Heart right ventricle (tissue), 16 donors: ENCODE results near the gene E2F4. TPM values are rescaled to one million over a fixed set of nuclear protein-coding genes. Genes with fewer than 3 reads are reported as not detected.

ENCODE experiments used
- ATAC-seq, 8 donors: fragments of 200-7000 bp; cut with Tn5 transposase; one replicate each; pipeline ENCODE4 v1.9.1; 2020; ENCODE audit warnings: mild to moderate bottlenecking in 8 of 8, moderate library complexity in 8 of 8, moderate number of reproducible peaks in 1 of 8
- DNase-seq, 2 donors: peaks; one replicate each; pipeline ENCODE4 v3.0.0-alpha.2; 2020
- H3K27ac ChIP-seq, 10 donors: fragments of 200-600 bp; sonication (generic) in 2 of 10; one replicate each; pipeline versions ENCODE4 v1.5.0 to v1.8.0; 2020 to 2022; ENCODE audit warnings: mild to moderate bottlenecking in 3 of 10
- H3K27me3 ChIP-seq, 7 donors: fragments of 200-600 bp; one replicate each; pipeline ENCODE4 v1.8.0; 2021 to 2022; ENCODE audit warnings: mild to moderate bottlenecking in 2 of 7
- H3K36me3 ChIP-seq, 9 donors: fragments of 200-600 bp; sonication (generic) in 1 of 9; one replicate each; pipeline versions ENCODE4 v1.5.0 to v1.8.0; 2020 to 2022; ENCODE audit warnings: mild to moderate bottlenecking in 2 of 9
- H3K4me1 ChIP-seq, 9 donors: fragments of 200-600 bp; sonication (generic) in 1 of 9; one replicate each; pipeline versions ENCODE4 v1.5.0 to v1.8.0; 2020 to 2022; ENCODE audit warnings: mild to moderate bottlenecking in 4 of 9
- H3K4me3 ChIP-seq, 10 donors: fragments of 200-600 bp; sonication (generic) in 2 of 10; one replicate each; pipeline versions ENCODE4 v1.5.0 to v1.8.0; 2020 to 2022; ENCODE audit warnings: mild to moderate bottlenecking in 7 of 10, moderate library complexity in 2 of 10
- H3K9me3 ChIP-seq, 11 donors: fragments of 200-600 bp in 10 of 11; sonication (generic) in 2 of 11; one replicate each; pipeline versions ENCODE4 v1.5.0 to v1.8.0; 2013 to 2022; ENCODE audit warnings: mild to moderate bottlenecking in 2 of 11, control low read depth in 1 of 11, moderate library complexity in 1 of 11
- WGBS, 2 donors: extraction: QIAGEN DNeasy Blood & Tissue Kit; methylation state at CpG; one replicate each; pipeline ENCODE4 v1.1.7; 2013; ENCODE audit warnings: inconsistent platforms in 1 of 2; 5-methylcytosine and 5-hydroxymethylcytosine counted together
- intact Hi-C, 10 donors: fragments of 100-400 bp; cut with DNase I; formaldehyde crosslinking; loops; one replicate each; pipeline versions ENCODE4 v1.11.1 to v1.14.2; 2022
- polyA plus RNA-seq, 2 donors: library from polyadenylated mRNA; stranded (reverse); fragments of 200-250 nt; gene quantifications; one replicate each; pipeline ENCODE4 v1.2.3, GENCODE V29; 2013
- total RNA-seq, 10 donors: library from RNA; stranded (reverse); fragmentation: NEBNext Ultra II Directional in 3 of 10; extraction: Animal tissue kit (Norgen Biotek cat#: 25700) in 3 of 10; gene quantifications; one replicate each; pipeline versions ENCODE4 v1.2.1 to v1.2.4, GENCODE V29; 2021 to 2023
- TF ChIP-seq, protein P1 (sequence below), 9 donors: fragments of 200-600 bp; sonication (generic) in 2 of 9; IDR thresholded peaks; one replicate each; pipeline versions ENCODE4 v1.5.0 to v1.8.0; 2021 to 2022; ENCODE audit warnings: antibody characterized with exemption in 9 of 9, mild to moderate bottlenecking in 5 of 9, moderate library complexity in 1 of 9
- donor health status: Arrhythmogenic right ventricular cardiomyopathy.
- donor health status: ischemic (EF 13 %, LVEDD 7.1; RV severe dilation, severe dysfunction).
- donor health status: healthy with polysubstance abuse.
- donor health status: DM: no; HTN: yes; CAD: no.
- donor health status: DM: no; HTN: no; CAD: no.
- donor health status: ischemic (EF 25% LVEDD 6.9; RV normal size, moderate dysfunction).
- donor health status: ischemic (EF 25% LVEDD 5.7; RV mildly dilated, moderate dysfunction).
- donor health status: healthy.
- donor health status: DM: yes; HTN: yes; CAD: no.
- donor health status: Ischemic cardiomyopathy.
- donor health status: ischemic (EF 35%, LVEDD 5.7; RV mildly dilated, moderate dysfunction).
- donor health status: nonischemic (EF 11% LVEDD 7.7; RV severe dilation, severe dysfunction).
- donor health status: DM: yes; HTN: yes; CAD: no.
- donor health status: PGD.
- donor health status: ischemic (EF 29% LVEDD 5.4; RV normal size, mild dysfunction).
- donor health status: nonischemic (EF 23%, LVEDD 6.1; RV moderate dilation, normal function).

The E2F4 gene
- total and polyA plus RNA-seq, 12 donors = 21.9 to 45.6 (median 29.8) TPM

DNA sequence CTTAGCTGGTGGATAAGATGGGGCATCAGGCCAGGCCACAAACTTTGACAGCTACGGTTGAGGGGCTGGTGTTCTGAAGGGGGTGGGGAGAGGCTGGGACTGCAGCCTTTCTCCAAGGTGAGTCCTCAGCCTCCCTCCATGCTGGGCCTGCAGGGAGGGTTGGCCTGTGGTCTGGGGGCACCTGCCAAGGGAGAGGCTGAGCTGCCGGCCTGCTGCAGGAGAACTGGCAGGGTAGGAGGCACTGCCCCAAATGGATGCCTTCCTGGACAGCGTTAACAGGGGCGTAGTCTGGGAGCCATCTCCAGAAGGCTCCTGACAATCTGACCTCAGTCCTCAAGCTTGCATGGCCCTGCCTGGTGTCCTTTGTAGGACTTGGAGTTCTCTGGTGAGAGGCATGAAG is 12.1 kb downstream of the E2F4 start:
- TF ChIP-seq, protein P1, sequence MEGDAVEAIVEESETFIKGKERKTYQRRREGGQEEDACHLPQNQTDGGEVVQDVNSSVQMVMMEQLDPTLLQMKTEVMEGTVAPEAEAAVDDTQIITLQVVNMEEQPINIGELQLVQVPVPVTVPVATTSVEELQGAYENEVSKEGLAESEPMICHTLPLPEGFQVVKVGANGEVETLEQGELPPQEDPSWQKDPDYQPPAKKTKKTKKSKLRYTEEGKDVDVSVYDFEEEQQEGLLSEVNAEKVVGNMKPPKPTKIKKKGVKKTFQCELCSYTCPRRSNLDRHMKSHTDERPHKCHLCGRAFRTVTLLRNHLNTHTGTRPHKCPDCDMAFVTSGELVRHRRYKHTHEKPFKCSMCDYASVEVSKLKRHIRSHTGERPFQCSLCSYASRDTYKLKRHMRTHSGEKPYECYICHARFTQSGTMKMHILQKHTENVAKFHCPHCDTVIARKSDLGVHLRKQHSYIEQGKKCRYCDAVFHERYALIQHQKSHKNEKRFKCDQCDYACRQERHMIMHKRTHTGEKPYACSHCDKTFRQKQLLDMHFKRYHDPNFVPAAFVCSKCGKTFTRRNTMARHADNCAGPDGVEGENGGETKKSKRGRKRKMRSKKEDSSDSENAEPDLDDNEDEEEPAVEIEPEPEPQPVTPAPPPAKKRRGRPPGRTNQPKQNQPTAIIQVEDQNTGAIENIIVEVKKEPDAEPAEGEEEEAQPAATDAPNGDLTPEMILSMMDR (IDR thresholded peaks at IDR 0.05) = no peak
- H3K36me3 ChIP-seq = peaks cover 0 to 68% (median 4%) of the 10 kb centered on the region in 9 donors
- H3K9me3 ChIP-seq = no peaks in the 10 kb centered on the region
- no peak overlapping the region for H3K4me3 ChIP-seq
- intact Hi-C loops = no loop called here
- ATAC-seq = no peak
- peaks cover 0 to 8% (median 1%) of the 10 kb centered on the region in 9 donors for H3K4me1 ChIP-seq
- no peaks in the 10 kb centered on the region for H3K27me3 ChIP-seq
- H3K27ac ChIP-seq = no peak overlapping the region
- DNase-seq = no peak
- WGBS, 2 donors = 78 to 81% methylated on average over 4 of the region's 4 CpGs

GRCh38 chr16:67206129-67206837 is 14.3 kb downstream of the E2F4 start:
- H3K4me3 ChIP-seq = no peak overlapping the region
- TF ChIP-seq, protein P1 (IDR thresholded peaks at IDR 0.05) = no peak
- no peaks in the 10 kb centered on the region for H3K4me1 ChIP-seq
- peaks cover 0 to 56% (median 4%) of the 10 kb centered on the region in 9 donors for H3K36me3 ChIP-seq
- no peak overlapping the region for H3K27ac ChIP-seq
- H3K27me3 ChIP-seq = no peaks in the 10 kb centered on the region
- 95 to 96% methylated on average over 8 of the region's 8 CpGs for WGBS, 2 donors
- H3K9me3 ChIP-seq = no peaks in the 10 kb centered on the region
- no peak for ATAC-seq
- intact Hi-C loops = no loop called here
- no peak for DNase-seq

GRCh38 chr16:67206838-67207248 is 14.9 kb downstream of the E2F4 start:
- H3K27me3 ChIP-seq = no peaks in the 10 kb centered on the region
- intact Hi-C loops = no loop called here
- H3K4me1 ChIP-seq = no peaks in the 10 kb centered on the region
- ATAC-seq = no peak
- DNase-seq = no peak
- no peak overlapping the region for H3K4me3 ChIP-seq
- TF ChIP-seq, protein P1 (IDR thresholded peaks at IDR 0.05) = no peak
- peaks cover 0 to 56% (median 3%) of the 10 kb centered on the region in 9 donors for H3K36me3 ChIP-seq
- 89 to 97% methylated on average over 3 of the region's 3 CpGs for WGBS, 2 donors
- no peak overlapping the region for H3K27ac ChIP-seq
- no peaks in the 10 kb centered on the region for H3K9me3 ChIP-seq

DNA sequence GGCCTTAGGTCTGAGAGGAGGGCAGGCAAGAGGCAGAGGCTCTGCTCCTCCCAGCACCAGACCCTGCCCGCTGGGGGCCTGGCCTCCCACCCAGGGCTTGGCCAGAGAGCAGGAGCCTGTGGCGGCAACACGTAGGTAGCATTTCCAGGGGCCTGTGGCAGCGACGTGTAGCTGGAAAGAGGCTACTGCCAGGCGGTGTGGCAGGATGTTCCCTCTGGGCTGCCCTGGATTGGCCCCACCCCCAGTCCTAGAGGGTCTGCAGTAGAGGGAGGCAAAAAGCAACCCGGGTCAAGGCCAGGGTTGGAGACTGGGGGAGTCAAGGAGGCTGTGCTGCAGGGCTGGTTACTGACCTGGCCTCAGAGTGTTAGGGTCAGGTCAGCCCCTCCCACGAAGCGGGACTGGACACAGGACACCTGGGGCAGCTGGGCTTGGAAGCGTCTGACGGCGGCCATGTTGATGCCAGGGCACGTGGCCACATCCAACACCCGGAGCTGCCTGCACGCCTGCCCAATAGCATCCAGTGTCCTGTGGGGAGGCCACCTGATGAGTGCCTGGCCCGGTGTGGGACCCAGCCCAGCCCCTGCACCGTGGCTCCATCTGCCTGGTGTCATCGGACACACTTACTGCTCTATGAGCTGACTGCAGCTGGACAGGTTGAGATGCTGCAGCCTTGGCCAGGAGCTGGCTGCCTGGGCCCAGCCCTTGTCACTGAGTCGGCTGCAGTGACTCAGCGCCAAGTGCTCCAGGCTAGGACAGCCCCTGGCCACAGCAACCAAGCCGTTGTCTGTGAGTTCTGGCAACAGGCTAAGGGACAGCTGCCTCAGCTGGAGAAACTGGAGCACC is 15.5 kb downstream of the E2F4 start:
- no peak overlapping the region for H3K4me3 ChIP-seq
- intact Hi-C loops = no loop called here
- no peaks in the 10 kb centered on the region for H3K9me3 ChIP-seq
- 81 to 82% methylated on average over 21 of the region's 21 CpGs for WGBS, 2 donors
- no peaks in the 10 kb centered on the region for H3K4me1 ChIP-seq
- no peak for ATAC-seq
- H3K27me3 ChIP-seq = no peaks in the 10 kb centered on the region
- H3K27ac ChIP-seq = no peak overlapping the region
- no peak for DNase-seq
- peaks cover 0 to 50% (median 0%) of the 10 kb centered on the region in 9 donors for H3K36me3 ChIP-seq
- TF ChIP-seq, protein P1 (IDR thresholded peaks at IDR 0.05) = no peak
